ENCODE results near the gene FMN1.
"Not testable (repeated sequence)": the region's sequence is repeated elsewhere in the genome, so short reads cannot be mapped to it uniquely, and the experiment has no call there.

FMN1 gene

DNA sequence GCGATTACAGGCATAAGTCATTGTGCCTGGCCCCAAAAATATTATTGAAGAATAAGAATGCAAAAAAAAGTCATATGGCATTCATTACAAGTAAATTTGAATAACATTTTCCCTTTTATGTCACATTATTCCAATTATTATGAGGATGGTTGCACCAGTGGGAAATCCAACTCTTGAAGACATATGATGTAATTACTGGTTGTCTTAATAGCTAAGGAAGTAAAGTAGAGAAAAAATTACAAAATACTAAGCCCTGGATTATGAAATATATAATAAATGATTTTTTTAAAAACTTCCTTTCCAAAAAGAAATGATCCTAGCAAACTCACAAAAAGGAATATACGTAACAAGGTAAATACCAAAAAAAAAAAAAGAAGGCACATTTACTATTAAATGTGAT, 98.9 kb downstream of the FMN1 start:
- no peak for FAIRE-seq
- no peak for DNase-seq (ENCODE audit: insufficient read length, low spot score)

DNA sequence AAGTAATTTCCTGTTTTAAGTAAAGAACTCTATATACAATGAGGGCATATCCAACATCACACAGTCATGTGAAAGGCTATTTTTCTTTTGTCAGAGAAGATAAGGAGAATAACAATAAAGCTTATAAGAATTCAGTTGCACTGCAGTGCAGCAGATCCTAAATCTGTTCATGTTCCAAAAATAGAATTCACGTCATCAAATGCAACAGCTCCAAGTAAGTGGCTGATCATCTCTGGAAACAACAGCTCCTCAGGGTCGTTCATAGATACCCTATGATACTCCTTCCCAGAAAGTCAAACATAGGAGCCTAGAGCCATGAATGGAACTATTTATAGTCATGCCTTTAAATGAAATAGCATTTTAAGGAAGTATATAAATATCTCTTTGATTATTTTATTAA, 100.2 kb downstream of the FMN1 start:
- FAIRE-seq (no peak), DNase-seq (ENCODE audit: insufficient read length, low spot score) (no peak)

DNA sequence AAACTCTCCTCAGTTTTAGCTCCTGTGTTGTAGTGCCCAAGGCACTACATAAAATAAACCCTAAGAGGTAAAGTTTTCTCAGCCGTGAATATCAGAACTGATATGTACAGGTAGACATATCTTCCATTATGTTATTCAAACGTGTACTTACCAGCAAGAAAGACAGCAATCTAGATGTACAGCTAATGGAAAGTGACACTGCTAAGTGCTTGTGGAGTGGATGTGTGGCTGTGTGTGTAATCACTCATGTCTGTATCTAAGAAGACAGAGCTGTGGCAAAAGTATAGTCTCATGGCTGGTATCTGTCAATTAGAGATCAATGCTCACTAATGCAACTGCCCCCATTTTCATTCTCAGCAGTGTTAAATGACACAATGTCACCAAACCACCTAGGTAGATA, 101.3 kb downstream of the FMN1 start:
- FAIRE-seq: no peak

DNA sequence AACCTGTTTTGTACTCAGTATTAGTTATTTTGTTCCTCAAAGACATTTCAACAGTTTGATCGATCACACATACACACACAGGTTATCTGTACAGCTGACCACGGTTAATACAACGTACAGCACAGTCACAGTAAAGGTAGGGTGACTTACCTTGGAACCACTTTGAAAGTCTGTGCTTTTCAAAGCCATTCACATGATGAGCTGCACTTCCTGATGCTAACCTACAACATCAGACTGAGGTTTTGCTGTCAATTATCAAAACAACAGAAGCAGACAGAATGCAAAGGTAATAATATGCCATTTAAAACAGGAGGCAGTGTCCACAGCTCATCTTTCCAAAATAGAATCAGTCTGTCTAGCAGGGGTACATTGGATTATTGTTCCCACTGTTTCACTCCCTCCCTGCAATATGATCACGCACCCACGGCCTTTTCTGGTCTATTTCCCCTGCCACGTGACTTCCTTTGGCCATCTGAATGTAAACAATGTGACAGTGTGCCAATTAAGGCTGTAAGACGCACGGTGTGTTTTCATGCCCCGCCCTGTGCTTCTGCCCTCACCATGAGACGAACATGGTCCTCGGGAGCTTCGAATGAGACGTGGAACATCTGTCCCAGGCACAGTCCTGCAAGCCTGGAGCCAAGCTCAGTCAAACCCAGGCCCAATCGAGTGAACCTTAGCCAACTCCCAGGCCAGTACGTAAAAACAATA, 102.4 kb downstream of the FMN1 start:
- DNase-seq (ENCODE audit: insufficient read length, low spot score): no peak
- no peak for FAIRE-seq

More for the DNA sequence above, 101.3 kb downstream of the FMN1 start:
- DNase-seq (ENCODE audit: insufficient read length, low spot score): no peak

DNA sequence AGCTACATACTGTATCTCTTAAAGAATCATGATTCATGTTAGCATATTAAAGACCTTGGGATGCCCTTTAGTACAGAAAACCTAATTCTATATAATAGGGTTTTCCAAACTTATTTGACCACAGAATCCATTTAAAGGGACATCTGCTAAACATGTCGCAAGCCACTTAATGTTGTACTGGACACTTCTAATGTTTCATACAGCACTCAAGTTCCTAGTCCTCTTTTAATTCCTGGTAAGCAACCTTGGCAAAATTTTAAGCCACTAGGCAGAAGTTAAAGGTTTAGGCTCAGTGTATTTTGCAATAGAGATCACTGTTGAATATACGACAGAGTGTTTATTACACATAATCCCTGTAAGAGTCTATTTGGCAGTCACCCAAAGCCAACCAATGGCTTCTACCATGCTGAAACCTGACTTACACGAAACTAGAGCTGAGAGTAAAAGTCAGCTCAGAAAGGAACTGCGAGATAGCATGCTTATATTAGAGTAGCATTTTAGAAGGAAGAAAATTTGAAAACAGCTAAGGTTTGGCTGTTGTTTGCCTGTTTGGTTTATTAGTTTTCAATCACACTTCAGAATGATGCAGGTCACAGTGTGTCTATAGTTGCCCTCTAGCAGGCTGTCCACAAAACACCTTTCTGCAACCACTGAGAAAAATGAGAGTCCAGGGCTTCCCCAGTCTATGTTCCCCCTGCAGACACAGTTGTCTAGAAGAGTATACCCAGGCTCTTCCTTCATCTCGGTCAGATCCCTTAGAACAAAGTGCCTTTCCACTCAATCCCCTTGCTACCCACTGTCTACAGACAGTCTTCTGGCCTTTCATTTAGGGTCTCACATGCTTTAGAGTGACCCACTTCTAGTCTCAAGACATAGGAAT, 104.4 kb downstream of the FMN1 start:
- FAIRE-seq (no peak), DNase-seq (ENCODE audit: insufficient read length, low spot score) (no peak)

DNA sequence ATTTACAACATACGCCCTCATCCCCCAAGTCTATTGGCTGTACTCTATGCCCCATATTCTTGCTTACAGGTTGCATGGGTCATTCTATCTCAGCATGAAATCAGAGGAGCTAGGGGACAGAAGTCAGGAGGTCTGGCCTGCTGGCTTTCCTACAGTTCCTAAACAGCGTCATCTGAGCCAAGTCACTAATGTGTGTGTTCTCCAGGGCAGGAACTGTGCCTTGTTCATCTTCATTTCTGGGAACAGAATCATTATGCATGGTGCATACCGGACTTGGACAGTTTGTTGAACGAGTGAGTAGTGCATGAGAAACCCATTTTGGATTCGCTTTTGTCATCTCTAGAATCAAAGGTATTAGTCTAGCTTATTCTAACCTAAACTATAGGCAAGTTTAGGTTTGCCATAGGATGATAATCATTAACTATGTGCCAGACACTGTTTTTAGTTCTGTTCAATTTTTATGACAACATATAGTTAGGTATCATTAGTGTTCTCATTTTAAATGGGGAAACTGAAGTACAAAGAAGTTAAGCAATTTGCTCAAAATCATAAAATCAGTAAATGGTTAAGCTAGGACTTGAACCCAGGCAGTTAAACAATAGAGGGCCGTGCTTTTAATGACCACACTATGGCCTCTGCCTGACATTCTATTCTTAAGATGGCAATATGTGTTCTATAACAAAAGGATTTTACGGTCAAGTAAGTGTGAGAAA, 105.2 kb downstream of the FMN1 start:
- no peak for FAIRE-seq
- DNase-seq (ENCODE audit: insufficient read length, low spot score): no peak

DNA sequence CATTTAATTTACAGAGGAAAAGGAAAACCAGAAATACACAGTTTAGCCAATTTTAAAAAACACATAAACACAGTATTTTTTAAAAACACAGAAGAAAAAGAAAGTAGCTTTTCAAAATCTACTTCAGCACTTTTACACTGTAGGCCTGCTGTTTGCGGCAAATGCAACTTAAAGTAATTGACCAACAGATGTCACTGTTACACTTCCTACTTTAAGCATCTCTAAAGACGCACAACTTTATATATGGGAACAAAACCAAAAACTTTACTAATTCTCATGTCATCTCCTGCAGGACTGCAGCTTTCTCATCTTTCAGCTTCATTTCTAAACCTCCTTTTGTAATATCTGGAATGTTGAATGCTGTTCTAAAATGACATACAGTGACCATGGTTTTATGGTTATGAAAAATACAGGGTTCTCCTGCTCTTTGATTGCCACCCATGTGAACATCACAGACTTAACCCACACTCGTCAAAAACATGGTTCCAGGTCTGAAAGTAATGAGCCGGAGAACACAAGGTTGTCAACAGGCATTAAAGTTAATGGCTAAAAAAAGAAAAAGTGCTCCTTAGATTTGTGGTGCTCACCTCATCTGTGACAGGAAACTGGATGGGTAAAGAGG, 107.9 kb downstream of the FMN1 start:
- FAIRE-seq (peak; percentile 81), DNase-seq (ENCODE audit: insufficient read length, low spot score) (no peak)

DNA sequence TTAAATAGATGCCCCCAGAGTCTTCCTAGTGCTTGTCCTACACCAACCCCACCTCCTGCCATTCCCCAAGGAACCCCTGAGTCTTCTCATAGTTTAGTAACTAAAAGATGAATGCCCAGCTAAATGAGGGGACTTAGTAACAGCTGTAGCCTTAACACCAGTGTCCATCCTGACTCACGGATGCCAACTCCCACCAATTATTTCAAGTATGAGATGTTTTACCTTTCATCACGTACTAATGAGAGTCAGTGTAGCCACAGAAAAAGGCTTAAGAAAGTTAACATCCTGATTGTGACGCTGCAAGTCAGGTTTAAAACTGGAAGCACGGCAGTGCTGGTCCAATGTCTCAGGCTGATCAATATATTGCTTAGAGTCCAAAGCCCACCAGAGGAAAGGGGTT, 109.9 kb downstream of the FMN1 start:
- FAIRE-seq (no peak), DNase-seq (ENCODE audit: insufficient read length, low spot score) (no peak)

DNA sequence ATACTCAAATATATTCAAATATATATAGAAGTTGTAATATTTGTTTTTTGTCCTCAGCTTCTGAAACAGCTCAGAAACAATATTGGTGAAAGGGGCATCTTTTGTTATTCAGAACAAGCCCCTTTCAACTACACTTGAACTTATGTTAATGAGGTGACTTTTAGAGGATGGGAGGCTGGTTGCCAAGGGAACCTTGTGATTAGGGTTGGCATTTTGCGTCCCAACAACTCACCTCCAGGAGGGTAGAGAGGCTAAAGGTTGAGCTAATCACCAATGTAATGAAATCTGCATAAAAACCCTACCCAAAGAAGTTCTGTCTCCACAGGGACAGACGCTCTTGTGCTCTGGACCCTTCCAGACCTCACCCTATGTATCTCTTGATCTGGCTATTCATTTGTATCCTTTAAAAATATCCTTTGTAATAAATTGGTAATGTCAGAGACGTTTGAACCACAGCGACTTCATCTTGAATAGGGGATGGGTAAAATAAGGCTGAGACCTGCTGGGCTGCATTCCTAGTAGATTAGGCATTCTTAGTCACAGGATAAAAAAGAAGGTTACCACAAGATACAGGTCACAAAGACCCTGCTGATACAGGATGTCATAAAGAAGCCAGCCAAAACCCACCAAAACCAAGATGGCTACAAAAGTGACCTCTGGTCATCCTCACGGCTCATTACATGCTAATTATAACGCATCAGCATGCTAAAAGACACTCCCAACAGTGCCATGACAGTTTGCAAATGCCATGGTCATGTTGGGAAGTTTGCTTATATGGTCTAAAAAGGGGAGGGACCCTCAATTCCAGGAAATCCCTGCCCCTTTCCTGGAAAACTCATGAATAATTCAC, 111.1 kb downstream of the FMN1 start:
- FAIRE-seq: no peak
- no peak for DNase-seq (ENCODE audit: insufficient read length, low spot score)

DNA sequence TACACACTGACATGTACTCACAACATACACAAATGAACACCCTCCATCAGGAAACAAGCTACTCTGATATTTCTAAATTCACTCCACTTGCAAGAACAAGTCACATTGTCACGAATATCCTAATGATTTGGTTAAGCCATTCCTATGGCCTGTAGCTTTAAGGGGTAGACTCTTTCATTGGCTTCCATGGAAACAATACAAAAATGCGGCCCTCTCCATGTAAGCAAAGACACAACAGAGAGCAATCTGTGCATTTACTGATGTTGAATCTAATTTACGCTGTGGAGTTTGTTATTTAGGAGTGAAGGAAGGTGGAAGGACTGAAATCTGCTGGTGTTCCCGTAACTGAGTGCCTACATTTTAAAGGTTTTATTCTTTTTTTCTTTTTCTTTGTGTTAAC, 114.5 kb downstream of the FMN1 start:
- FAIRE-seq (no peak), DNase-seq (ENCODE audit: insufficient read length, low spot score) (no peak)

DNA sequence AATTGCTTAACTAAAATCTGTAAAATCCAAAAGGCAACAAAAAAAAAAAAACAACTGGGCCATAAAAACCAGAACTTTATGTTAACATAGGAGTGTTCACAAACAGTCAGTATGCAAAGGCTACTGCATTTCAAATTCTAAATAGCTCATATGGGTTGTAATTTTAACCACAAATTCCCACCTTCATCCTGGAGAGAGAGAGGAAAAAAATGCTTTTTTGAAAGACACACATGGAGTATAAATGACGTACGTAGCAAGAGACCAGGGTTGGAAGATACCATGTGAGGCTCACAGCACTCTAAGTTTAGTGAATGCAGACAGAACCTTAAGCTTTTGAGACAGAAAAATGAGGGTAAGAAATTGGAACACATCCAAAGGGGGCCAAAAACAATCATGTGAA, 115.9 kb downstream of the FMN1 start:
- FAIRE-seq: no peak
- no peak for DNase-seq (ENCODE audit: insufficient read length, low spot score)

DNA sequence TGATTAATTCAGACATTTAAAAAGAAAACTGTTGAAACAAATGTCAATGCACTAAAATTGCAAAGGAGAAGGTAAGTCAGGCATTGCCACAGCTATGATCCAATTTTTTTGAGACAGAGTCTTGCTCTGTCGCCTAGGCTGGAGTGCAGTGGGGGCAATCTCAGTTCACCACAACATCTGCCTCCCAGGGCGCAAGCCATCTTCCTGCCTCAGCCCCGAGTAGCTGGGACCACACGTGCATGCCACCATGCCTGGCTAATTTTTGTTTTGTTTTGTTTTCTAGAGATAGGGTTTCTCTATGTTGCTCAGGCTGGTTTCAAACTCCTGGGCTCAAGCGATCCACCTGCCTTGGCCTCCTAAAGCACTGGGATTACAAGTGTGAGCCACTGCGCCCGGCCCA, 117.6 kb downstream of the FMN1 start:
- no peak for DNase-seq (ENCODE audit: insufficient read length, low spot score)
- FAIRE-seq: no peak

DNA sequence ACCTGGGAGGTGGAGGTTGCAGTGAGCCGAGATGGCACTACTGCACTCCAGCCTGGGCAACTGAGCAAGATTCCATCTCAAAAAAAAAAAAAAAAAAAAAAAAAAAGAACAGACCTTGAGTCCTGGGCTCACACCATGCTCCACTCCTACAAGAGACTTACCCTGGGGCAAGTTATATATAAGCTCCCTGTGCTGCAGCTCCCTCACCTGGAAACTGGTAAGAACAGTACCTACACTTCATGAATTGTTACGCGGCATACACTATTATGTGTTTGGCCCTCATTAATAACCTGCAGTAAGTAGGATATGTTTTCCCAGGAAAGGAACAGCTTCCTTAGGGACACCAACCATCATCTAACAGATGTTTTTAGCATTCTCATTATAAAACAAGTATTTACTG, 119.6 kb downstream of the FMN1 start:
- FAIRE-seq (no peak), DNase-seq (ENCODE audit: insufficient read length, low spot score) (no peak)

DNA sequence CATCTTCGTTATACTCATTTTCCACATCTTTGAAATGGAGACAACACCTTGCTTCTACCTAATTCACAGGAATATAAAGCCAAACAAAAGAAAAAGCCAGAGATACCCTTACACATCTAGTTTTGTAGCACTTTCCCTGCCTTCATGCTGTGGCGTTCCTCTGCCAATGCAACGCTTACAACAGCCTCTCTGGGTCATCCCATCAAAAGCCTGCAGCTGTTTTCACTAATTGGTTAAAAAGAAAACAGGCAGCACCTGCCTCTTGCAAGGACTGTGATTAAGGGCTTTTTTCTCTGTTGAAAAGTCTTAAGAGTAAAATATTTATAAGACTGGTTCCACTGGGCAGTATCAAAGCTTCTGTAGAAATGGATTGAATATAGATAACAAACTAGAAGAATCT, 120.3 kb downstream of the FMN1 start:
- DNase-seq (ENCODE audit: insufficient read length, low spot score) (no peak), FAIRE-seq (no peak)

DNA sequence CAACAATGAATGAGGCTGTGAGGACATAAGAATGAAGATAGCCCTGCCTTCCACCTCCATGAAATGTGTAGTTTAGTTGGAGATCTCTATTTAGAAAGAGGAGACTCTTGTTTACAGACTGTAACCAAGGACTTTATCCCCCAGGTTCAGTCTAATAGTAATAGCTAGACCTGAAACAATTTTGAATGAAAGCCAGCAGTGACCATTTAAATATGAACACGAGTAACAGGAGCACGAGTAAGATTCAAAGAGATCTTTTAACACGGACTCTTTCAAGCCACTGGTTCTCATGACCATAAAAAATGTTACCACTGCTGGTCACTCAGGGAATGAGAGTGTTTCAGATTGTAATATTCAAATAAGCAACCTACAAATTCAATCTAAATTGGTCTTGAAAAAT, 123.1 kb downstream of the FMN1 start:
- DNase-seq (ENCODE audit: insufficient read length, low spot score) (no peak), FAIRE-seq (no peak)

DNA sequence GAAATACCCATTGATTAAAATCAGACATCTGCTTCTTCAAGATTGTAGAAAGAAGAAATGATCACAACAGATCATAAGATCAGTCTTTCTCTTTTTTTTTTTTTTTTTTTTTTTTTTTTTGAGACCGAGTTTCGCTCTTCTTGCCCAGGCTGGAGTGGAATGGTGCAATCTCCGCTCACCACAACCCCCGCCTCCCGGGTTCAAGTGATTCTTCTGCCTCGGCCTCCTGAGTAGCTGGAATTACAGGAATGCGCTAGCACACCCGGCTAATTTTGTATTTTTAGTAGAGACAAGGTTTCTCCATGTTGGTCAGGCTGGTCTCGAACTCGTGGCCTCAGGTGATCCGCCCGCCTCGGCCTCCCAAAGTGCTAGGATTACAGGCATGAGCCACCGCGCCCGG, 124.6 kb downstream of the FMN1 start:
- not testable (repeated sequence) for DNase-seq (ENCODE audit: insufficient read length, low spot score); FAIRE-seq

DNA sequence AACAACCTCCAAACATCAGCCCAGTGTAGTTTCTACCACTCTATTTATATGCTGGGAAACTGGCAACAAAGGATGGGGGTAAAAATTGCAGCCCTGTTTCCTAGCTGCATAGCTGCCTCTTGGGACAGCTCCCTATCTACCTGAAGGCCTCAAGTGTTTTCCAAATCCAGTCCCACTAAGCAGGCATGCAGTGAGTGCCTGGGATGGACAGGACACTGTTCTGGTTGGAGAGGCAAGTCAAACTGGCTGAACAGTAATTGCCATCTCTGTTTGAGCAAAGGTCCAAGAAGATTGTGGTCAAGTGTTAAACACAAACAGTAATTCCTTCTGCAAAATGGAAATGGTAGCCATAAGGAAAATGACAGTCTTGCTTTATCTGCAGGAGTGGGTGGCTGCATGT, 125.4 kb downstream of the FMN1 start:
- no peak for DNase-seq (ENCODE audit: insufficient read length, low spot score)
- FAIRE-seq: no peak

DNA sequence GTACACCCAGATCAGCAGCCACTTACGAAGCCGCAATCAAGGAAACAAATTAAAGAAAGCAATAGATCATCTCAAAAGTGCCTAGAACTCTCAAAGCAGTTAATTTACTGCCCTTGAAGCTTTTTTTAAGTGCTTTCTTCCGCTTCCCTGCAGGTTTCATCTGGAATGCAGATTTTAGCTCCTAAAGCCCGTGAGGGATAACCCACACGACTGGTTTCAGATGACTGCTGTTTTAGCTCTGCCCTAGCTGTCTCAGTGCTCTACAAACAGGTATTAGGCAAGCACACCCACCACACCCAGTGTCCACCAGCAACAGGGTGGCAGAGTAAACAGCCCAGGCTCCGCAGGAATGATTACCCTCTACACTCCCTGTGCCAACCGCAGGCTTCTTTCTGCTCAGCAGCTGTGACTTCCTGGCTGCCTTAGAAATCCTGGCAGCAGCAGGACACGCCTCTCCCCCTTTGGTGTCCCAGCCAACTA, 126.0 kb downstream of the FMN1 start:
- DNase-seq (ENCODE audit: insufficient read length, low spot score) (no peak), FAIRE-seq (no peak)

DNA sequence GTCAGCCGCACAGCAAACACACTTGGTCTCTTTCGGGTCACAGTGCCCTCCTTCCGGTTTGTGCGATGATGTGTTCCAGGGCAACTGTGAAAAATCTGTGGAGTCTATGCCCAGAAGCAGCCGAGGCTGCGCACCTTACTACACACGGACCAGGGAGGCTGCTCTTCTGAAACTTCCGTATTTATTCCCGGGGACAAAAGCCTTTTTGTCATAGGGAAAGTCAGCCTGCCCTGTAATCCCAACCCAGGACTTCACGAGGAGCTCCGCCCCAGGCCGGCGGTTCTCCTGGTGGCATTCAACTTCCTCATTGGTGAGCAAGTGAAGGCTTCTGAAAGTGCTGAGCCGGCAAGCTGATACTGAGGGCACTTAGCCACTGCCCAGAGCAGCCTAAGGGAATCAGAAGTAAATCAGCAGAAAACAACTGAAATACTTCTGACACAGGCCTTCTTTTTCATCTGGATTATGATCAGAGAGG, 126.5 kb downstream of the FMN1 start:
- FAIRE-seq (no peak), DNase-seq (ENCODE audit: insufficient read length, low spot score) (peak; percentile 6)

DNA sequence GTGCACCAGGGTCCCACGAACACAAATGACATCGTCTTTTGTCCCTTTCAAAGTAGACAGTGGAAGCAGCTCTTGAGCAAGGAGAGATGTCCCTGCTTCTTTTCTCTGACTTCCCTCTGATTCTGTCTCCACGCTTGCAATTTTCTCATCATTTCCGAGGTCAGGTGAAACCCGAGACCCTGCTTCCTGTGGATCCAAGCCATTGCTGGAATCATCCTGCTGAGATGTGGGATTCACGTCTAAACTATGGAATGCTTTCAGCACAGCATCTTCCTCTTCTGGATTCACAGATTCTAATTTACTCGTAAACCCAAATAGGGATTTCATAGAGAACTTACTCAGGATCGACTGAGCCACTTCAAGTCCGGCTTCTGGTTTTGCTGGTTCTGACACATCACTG, 127.1 kb downstream of the FMN1 start:
- DNase-seq (ENCODE audit: insufficient read length, low spot score) (no peak), FAIRE-seq (no peak)
